OCI-LY3 (cell line): ENCODE measurements around the gene SCN3A.

Experiments used
- CTCF ChIP-seq: fragments of 200-600, 300-600 bp; sonication (generic); IDR thresholded peaks from 2 replicates; pipeline ENCODE4 v1.5.1; 2014; ENCODE audit warnings: antibody characterized with exemption, low read length, low read depth
- EZH2phosphoT487 ChIP-seq: fragments of 200-600 bp; shearing (Covaris generic); IDR thresholded peaks from 2 replicates; pipeline ENCODE4 v1.6.1; 2018; ENCODE audit warnings: antibody characterized with exemption, mixed run types, low read depth

- TF ChIP-seq CTCF, result no peak
- TF ChIP-seq EZH2phosphoT487, result no peak
These were observed 12.6 kb downstream of the SCN3A start for GRCh38 chr2:165191096-165191728.
